WTC11 (cell line): ENCODE data around the gene TMEM181.

Source experiments
- ZNF121 ChIP-seq: sonication (generic); formaldehyde crosslinking; IDR thresholded peaks from 2 replicates; pipeline ENCODE4 v1.8.0; 2023; ENCODE audit warnings: missing genetic modification reagents
- TF ChIP-seq, protein P1 (sequence below): fragments of 200-600 bp; IDR thresholded peaks from 2 replicates; pipeline ENCODE4 v1.8.0; 2022; ENCODE audit warnings: antibody characterized with exemption

GRCh38 chr6:158621694-158622544 is 62.0 kb downstream of the TMEM181 start:
- TF ChIP-seq, protein P1, sequence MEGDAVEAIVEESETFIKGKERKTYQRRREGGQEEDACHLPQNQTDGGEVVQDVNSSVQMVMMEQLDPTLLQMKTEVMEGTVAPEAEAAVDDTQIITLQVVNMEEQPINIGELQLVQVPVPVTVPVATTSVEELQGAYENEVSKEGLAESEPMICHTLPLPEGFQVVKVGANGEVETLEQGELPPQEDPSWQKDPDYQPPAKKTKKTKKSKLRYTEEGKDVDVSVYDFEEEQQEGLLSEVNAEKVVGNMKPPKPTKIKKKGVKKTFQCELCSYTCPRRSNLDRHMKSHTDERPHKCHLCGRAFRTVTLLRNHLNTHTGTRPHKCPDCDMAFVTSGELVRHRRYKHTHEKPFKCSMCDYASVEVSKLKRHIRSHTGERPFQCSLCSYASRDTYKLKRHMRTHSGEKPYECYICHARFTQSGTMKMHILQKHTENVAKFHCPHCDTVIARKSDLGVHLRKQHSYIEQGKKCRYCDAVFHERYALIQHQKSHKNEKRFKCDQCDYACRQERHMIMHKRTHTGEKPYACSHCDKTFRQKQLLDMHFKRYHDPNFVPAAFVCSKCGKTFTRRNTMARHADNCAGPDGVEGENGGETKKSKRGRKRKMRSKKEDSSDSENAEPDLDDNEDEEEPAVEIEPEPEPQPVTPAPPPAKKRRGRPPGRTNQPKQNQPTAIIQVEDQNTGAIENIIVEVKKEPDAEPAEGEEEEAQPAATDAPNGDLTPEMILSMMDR = no peak
- TF ChIP-seq ZNF121 (CRISPR knock-in tag) = no peak
